HG03575 (cell line): ENCODE data around the gene MT1G.
"Not testable (repeated sequence)": the region's sequence is repeated elsewhere in the genome, so short reads cannot be mapped to it uniquely, and the experiment has no call there.

Experiments
- ATAC-seq: cut with Tn5 transposase; IDR thresholded peaks from one replicate; pipeline ENCODE4 v1.9.1; 2021; ENCODE audit not compliant: unreplicated experiment, insufficient number of reproducible peaks, low FRiP score; ENCODE audit errors: extremely low read depth

The MT1G gene

GRCh38 chr16:56688762-56689161 lies 20.9 kb upstream of the MT1G start:
- ATAC-seq = no peak

- ATAC-seq = no peak
Observed at GRCh38 chr16:56686758-56687157, 18.9 kb upstream of the MT1G start.

DNA sequence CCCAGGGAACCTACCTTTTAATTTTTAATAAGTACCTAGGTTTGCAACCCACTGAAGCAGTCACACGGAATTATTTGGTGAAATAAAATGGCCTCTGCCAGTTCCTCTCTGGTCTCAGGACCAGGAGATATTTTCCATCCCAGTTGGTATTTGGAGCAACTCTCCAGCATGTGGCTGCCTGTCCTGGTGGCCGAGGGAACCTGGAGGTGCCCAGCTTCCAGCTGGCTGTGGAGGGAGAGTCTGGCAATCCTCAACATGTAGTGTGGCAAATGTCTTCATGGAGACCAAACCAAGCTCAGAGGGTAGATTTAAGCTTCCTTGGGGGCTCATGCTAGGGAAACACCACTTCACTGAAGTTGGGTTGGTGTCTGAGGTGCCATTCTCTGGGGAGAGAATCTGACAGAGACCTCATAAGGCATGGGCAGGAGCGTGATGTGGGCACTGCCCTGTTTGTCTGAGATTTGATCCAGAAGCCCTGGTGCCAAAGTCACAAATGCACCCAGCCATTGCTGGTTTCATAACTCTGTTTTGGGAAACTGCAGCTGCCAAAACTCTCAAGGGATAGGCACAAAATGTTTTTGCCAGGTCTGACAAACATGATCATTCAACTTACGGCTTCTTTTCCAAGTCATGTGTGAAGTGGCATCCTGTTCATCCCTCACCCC lies 17.2 kb upstream of the MT1G start:
- ATAC-seq = no peak

DNA sequence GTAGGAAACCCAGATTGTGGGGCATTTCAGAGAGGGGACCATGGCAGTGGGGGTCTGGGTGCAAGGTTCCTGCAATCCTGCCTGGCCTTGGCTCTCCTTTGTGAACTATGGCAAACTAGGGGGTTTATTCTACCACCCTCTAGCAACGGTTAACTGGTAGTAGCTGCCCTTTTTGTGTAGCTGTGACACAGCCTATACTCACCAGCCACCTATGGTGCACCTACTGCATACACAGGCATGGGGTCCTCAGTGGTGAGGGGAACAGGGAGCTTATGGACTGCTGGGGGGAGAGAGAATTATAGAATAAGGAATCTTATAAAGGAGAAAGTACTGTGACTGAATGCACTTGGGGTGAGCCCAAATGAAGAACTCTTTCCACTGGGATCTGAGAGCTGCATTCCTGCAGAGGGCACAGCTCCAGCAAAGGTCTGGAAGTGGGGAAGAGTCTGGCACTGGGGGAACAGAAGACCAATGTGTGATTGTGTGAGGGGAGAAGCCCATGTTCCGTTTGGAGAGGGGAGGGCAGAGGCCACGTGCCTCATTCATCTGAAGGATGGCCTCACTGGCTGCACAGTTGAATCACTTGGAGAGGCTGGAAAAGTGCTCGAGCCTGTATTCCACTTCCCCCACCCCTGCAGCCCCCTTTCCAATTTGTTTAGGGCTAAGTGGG lies 16.5 kb upstream of the MT1G start:
- no peak for ATAC-seq

DNA sequence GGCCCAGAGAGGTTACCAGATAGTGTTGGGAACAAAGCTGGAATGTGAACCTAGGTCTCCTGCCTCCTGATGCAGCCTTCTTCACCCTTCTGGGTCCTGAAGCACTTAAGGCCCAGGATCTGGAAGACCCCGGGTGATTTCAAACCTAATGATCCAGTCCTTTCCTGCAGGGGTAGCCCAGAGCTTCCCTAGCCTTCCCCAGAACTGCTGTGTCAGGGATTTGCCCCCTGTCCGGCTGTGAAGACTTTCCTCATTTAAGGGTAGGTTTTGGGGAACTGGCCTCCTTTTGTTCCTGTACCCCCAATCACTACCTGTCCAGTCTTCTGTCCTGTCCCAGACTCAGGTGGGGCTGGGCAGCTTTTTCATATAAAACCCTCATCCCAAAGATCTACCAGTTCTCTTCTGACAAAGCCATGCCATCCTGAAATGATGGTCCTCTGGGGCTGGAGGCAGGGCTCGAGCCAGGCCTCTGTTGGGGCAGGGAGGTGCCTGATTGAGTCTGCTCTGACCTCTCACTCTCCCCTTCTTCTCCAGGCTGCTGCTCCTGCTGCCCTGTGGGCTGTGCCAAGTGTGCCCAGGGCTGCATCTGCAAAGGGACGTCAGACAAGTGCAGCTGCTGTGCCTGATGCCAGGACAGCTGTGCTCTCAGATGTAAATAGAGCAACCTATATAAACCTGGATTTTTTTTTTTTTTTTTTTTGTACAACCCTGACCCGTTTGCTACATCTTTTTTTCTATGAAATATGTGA lies 15.7 kb upstream of the MT1G start:
- no peak for ATAC-seq

- ATAC-seq = no peak
Observed at GRCh38 chr16:56682703-56683397, 15.0 kb upstream of the MT1G start.

DNA sequence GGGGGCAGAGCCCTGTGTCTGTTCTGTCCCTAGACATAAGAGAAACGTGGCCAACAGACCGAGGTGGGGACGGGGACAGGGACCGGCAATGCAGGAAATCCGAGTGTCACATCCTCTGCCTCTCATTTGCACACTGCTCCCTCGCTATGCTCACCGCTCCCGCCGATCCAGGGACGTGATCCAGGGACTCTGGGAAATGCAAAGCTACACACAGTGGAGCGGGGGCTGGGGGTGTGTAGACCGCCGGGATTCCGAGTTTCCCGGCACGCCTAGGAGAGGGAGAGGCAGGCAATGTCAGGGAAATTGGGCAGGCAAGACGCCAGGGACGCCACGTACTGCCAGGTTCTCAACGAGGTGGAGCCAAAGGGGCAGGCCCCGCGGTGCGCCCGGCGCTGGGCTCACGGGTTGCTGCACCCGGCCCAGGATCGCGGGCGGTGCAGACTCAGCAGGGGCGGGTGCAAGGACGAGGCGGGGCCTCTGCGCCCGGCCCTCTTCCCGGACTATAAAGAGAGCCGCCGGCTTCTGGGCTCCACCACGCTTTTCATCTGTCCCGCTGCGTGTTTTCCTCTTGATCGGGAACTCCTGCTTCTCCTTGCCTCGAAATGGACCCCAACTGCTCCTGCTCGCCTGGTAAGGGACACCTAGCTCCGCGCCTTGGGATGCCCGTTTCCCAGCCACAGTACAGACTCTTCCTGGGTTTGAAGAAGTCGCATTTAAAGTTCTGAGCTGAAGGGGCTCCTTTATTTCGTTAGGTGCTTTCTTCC lies 14.3 kb upstream of the MT1G start, which contains the start of gene MT1X:
Gene MT1X, plus strand, starts transcription at position 532 of the 764 bp plus-strand sequence. Its CDS starts 71 bp downstream, at position 603.
- peak; percentile 63 for ATAC-seq

GRCh38 chr16:56679818-56680217 lies 12.0 kb upstream of the MT1G start:
- ATAC-seq = no peak

DNA sequence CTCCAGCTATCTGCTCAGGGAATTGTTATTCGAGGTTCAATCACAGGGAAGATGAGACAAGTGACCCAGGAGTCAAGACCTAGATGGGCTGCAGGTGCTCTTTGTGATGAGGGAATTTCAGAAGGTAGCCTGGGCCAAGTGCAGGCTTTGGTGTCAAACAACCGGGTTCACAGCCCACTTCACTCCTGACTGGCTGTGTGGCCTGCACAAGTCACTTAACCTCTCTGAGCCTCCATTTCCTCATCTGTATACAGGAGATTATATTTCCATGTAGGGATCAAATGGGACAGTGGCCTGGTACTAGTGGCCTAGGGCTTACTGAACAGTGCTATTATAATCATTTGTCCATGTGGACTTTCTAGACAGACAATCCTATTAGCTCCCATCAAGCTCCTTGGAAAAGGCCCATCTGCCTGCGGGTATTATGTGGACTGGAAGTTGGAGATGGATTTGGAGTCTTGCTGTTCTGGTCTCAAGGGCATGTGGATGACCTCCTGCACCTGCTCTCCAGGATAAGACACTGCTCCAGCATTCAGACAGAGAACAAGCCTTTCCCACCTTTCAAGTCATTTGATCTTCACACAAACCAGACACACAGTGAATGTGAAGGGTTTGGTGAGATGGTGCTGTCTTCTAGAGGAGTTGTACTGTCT lies 11.3 kb upstream of the MT1G start:
- ATAC-seq = no peak

DNA sequence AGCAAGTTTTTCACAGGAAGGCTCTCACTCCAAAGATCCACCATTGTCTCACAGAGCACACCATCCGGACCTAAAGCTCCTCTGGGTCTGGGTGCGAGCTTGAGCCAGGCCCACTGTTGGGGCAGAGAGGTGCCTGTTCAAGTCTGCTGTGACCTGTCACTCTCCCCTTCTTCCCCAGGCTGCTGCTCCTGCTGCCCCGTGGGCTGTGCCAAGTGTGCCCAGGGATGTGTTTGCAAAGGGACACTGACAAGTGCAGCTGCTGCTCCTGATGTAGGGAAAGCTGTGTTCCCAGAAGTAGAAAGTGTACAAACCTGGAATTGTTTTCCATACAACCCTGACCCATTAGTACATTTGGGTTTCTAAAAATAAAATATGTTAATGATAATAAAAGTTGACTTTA lies 9.6 kb upstream of the MT1G start:
- no peak for ATAC-seq

GRCh38 chr16:56675685-56676210 lies 7.9 kb upstream of the MT1G start:
- ATAC-seq = no peak

DNA sequence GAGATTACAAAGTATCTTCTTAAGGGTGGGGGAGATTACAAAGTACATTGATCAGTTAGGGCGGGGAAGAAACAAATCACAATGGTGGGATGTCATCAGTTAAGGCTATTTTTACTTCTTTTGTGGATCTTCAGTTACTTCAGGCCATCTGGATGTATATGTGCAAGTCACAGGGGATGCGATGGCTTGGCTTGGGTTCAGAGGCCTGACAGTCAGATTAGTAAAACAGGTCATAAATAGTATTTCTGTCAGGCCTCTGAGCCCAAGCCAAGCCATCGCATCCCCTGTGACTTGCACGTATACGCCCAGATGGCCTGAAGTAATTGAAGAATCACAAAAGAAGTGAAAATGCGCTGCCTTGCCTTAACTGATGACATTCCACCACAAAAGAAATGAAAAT lies 6.7 kb upstream of the MT1G start:
- not testable (repeated sequence) for ATAC-seq

GRCh38 chr16:56673921-56674320 lies 6.1 kb upstream of the MT1G start:
- no peak for ATAC-seq

- no peak for ATAC-seq
Observed at GRCh38 chr16:56672761-56673536, 5.1 kb upstream of the MT1G start.

DNA sequence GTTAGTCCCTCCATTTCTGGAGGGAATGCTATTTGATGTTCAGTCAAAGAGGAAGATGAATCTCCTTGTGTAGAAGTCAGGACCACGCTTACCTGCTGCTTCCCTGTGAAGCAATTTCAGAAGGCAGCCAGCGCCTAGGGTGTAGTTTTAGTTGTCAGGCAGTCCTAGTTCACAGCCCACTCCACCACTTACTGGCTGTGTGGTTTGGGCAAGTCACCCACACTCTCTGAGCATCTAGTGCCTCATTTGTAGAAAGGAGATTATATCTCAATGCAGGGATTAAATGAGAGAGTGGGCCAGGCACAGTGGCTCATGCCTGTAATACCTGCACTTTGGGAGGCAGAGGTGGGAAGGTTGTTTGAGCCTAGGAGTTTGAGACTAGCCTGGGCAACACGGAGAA lies 4.3 kb upstream of the MT1G start:
- ATAC-seq = not testable (repeated sequence)

GRCh38 chr16:56671691-56672090 lies 3.8 kb upstream of the MT1G start:
- not testable (repeated sequence) for ATAC-seq

DNA sequence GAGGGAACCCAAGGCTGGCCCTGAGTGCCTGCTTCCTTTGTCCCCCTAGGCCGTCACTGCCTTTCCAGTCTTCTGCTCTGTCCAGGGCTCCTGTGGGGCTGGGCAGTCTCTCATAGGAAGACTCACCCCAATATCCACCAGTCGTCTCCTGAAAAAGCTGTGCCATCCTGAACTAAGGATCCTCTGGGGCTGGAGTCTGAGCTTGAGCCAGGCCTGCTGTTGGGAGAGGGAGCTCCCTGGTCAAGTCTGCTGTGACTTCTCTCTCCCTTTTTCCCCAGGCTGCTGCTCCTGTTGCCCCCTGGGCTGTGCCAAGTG lies 2.7 kb upstream of the MT1G start:
- no peak for ATAC-seq
